Stimulated activated CD8-positive, alpha-beta memory T cell treated with anti-CD3 and anti-CD28 coated beads, Interleukin-4, amount 100 ng/mL, for 24 hours (primary cell): Measurements from ENCODE around the gene RGL1.

Experiments used
- DNase-seq: peaks from one replicate; pipeline ENCODE4 v3.0.0-alpha.2; 2020; ENCODE audit warnings: low read depth

Gene RGL1

GRCh38 chr1:183957216-183957830, 152.4 kb downstream of the RGL1 start:
- DNase-seq: no peak

- no peak for DNase-seq
These were observed 154.0 kb downstream of the RGL1 start for GRCh38 chr1:183958958-183959357.

GRCh38 chr1:183961132-183961531, 156.2 kb downstream of the RGL1 start:
- DNase-seq: no peak

GRCh38 chr1:183962903-183963302, 158.0 kb downstream of the RGL1 start:
- DNase-seq: no peak

GRCh38 chr1:183965726-183966125, 160.8 kb downstream of the RGL1 start:
- DNase-seq: no peak

- no peak for DNase-seq
These were observed 161.6 kb downstream of the RGL1 start for GRCh38 chr1:183966487-183966886.

GRCh38 chr1:183967914-183968313, 163.0 kb downstream of the RGL1 start:
- DNase-seq: no peak

GRCh38 chr1:183968386-183968785, 163.5 kb downstream of the RGL1 start:
- DNase-seq: no peak

GRCh38 chr1:183970516-183971300, 165.8 kb downstream of the RGL1 start:
- DNase-seq: no peak

- DNase-seq: no peak
These were observed 170.7 kb downstream of the RGL1 start for GRCh38 chr1:183975651-183976050.

- no peak for DNase-seq
These were observed 172.8 kb downstream of the RGL1 start for GRCh38 chr1:183977717-183978116.
